ENCODE results near the gene FHL2.

Gene FHL2

GRCh38 chr2:105337122-105338019, 61.5 kb downstream of the FHL2 start, which contains the start of gene C2orf49:
TSS of gene C2orf49 (plus strand) at chr2:105337540. CDS start at chr2:105337588, 48 bp downstream.
- Histone ChIP-seq H2AFZ (ENCODE audit: low read length) (peak within 1 kb of the TSS; percentile 95), H4K20me1 (ENCODE audit: insufficient read depth, low read length, poor library complexity, severe bottlenecking) (peaks cover 28% of the 10 kb centered on the region), H3F3A (ENCODE audit: low read depth) (0 out of 2 replicates have a peak, but pooled peaks cover 2% of the 10 kb centered on the region), H3K79me2 (ENCODE audit: insufficient read depth, low read length) (peaks cover 55% of the 10 kb centered on the region), H3K4me2 (ENCODE audit: low read depth, low read length, poor library complexity, severe bottlenecking) (peak within 1 kb of the TSS; percentile 96), H3K4me3 (ENCODE audit: low read length, poor library complexity, severe bottlenecking) (peak within 1 kb of the TSS; percentile 87), H3K36me3 (ENCODE audit: insufficient read depth, low read length) (peaks cover 14% of the 10 kb centered on the region; the same call in 1 of the 2 replicates), H3K9ac (ENCODE audit: low read depth, low read length, poor library complexity, severe bottlenecking) (peak within 1 kb of the TSS; percentile 85), H3K9me2 (replicated peaks; ENCODE audit: low read depth, low read length) (no peaks in the 10 kb centered on the region), H3K9me3 (ENCODE audit: insufficient read depth, low read depth, low read length) (no peaks in the 10 kb centered on the region), H3K27me3 (ENCODE audit: insufficient read depth, low read length, poor library complexity, severe bottlenecking) (no peaks in the 10 kb centered on the region), H3K4me1 (ENCODE audit: insufficient read depth, low read length, poor library complexity, severe bottlenecking) (peaks cover 47% of the 10 kb centered on the region)
- no peak for TF ChIP-seq CTCF (conservative IDR thresholded peaks at IDR 0.05; ENCODE audit: low read length)
- no peak for TF ChIP-seq EZH2phosphoT487 (IDR thresholded peaks at IDR 0.05; ENCODE audit: borderline replicate concordance)

- Histone ChIP-seq H3K4me2 (ENCODE audit: low read depth, low read length, poor library complexity, severe bottlenecking) (peak overlapping the region; percentile 95), H4K20me1 (ENCODE audit: insufficient read depth, low read length, poor library complexity, severe bottlenecking) (peaks cover 28% of the 10 kb centered on the region), H3K79me2 (ENCODE audit: insufficient read depth, low read length) (peaks cover 52% of the 10 kb centered on the region), H3K9me3 (ENCODE audit: insufficient read depth, low read depth, low read length) (no peaks in the 10 kb centered on the region), H3K4me1 (ENCODE audit: insufficient read depth, low read length, poor library complexity, severe bottlenecking) (peaks cover 47% of the 10 kb centered on the region), H3K27me3 (ENCODE audit: insufficient read depth, low read length, poor library complexity, severe bottlenecking) (no peaks in the 10 kb centered on the region), H3K36me3 (ENCODE audit: insufficient read depth, low read length) (peaks cover 11% of the 10 kb centered on the region; the same call in 1 of the 2 replicates), H3K9ac (ENCODE audit: low read depth, low read length, poor library complexity, severe bottlenecking) (peak overlapping the region; percentile 85), H3K4me3 (ENCODE audit: low read length, poor library complexity, severe bottlenecking) (peak overlapping the region; percentile 87), H3F3A (ENCODE audit: low read depth) (0 out of 2 replicates have a peak, but pooled peaks cover 3% of the 10 kb centered on the region), H3K9me2 (replicated peaks; ENCODE audit: low read depth, low read length) (no peaks in the 10 kb centered on the region), H2AFZ (ENCODE audit: low read length) (peak overlapping the region; percentile 95)
- no peak for TF ChIP-seq EZH2phosphoT487 (IDR thresholded peaks at IDR 0.05; ENCODE audit: borderline replicate concordance)
- no peak for TF ChIP-seq CTCF (conservative IDR thresholded peaks at IDR 0.05; ENCODE audit: low read length)
Observed at GRCh38 chr2:105336786-105337121, 62.1 kb downstream of the FHL2 start.

GRCh38 chr2:105335469-105335868, 63.4 kb downstream of the FHL2 start:
- Histone ChIP-seq H3K4me2 (ENCODE audit: low read depth, low read length, poor library complexity, severe bottlenecking) (no peak overlapping the region), H3K4me1 (ENCODE audit: insufficient read depth, low read length, poor library complexity, severe bottlenecking) (peaks cover 39% of the 10 kb centered on the region), H3K36me3 (ENCODE audit: insufficient read depth, low read length) (no peaks in the 10 kb centered on the region), H3K27me3 (ENCODE audit: insufficient read depth, low read length, poor library complexity, severe bottlenecking) (no peaks in the 10 kb centered on the region), H3K9me2 (replicated peaks; ENCODE audit: low read depth, low read length) (no peaks in the 10 kb centered on the region), H4K20me1 (ENCODE audit: insufficient read depth, low read length, poor library complexity, severe bottlenecking) (peaks cover 25% of the 10 kb centered on the region), H3K79me2 (ENCODE audit: insufficient read depth, low read length) (peaks cover 39% of the 10 kb centered on the region), H3K4me3 (ENCODE audit: low read length, poor library complexity, severe bottlenecking) (no peak overlapping the region), H3K9ac (ENCODE audit: low read depth, low read length, poor library complexity, severe bottlenecking) (no peak overlapping the region), H3F3A (ENCODE audit: low read depth) (0 out of 2 replicates have a peak, but pooled peaks cover 3% of the 10 kb centered on the region), H3K9me3 (ENCODE audit: insufficient read depth, low read depth, low read length) (no peaks in the 10 kb centered on the region), H2AFZ (ENCODE audit: low read length) (no peak overlapping the region)
- TF ChIP-seq EZH2phosphoT487 (IDR thresholded peaks at IDR 0.05; ENCODE audit: borderline replicate concordance) (no peak), CTCF (conservative IDR thresholded peaks at IDR 0.05; ENCODE audit: low read length) (no peak)
